ENCODE data around the gene SORT1.

SORT1 gene

DNA sequence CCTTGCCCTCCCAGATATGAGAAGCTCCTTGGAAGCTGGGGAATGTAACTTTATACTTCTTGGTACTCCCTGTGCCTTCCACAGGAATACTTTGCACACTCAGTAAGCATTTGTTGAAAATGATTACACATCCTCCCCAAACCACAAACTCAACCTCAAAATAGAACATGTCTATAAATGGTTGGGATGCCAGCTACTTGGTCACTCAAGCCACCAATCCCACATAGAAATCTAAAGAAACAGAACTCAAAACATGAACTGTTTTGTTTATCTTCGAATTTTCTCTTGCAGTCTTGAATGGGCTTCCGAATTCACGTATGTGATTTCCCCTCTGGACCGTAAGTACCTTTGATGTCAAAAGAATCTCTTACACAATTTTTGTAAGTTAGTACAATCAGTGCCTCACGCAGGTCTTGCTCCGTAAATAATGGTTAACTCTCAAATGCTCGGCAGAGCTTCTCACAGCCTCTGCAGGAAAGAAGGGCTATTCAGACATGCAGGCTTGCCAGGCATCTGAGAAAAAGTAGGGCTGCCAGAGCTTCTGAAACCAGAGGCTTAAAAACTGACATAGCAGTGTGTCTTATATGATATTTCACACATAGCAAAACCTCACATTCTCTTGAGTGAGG lies 26.9 kb downstream of the SORT1 start:
- TF ChIP-seq, protein P1, sequence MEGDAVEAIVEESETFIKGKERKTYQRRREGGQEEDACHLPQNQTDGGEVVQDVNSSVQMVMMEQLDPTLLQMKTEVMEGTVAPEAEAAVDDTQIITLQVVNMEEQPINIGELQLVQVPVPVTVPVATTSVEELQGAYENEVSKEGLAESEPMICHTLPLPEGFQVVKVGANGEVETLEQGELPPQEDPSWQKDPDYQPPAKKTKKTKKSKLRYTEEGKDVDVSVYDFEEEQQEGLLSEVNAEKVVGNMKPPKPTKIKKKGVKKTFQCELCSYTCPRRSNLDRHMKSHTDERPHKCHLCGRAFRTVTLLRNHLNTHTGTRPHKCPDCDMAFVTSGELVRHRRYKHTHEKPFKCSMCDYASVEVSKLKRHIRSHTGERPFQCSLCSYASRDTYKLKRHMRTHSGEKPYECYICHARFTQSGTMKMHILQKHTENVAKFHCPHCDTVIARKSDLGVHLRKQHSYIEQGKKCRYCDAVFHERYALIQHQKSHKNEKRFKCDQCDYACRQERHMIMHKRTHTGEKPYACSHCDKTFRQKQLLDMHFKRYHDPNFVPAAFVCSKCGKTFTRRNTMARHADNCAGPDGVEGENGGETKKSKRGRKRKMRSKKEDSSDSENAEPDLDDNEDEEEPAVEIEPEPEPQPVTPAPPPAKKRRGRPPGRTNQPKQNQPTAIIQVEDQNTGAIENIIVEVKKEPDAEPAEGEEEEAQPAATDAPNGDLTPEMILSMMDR (IDR thresholded peaks at IDR 0.05; ENCODE audit: control insufficient read depth, insufficient read depth, low read depth, low read length, missing control alignments), result no peak
- H3K4me3 ChIP-seq (ENCODE audit: control insufficient read depth, low read depth, low read length), result no peak overlapping the region
- peak; percentile 68 for DNase-seq (ENCODE audit: low read depth)

DNA sequence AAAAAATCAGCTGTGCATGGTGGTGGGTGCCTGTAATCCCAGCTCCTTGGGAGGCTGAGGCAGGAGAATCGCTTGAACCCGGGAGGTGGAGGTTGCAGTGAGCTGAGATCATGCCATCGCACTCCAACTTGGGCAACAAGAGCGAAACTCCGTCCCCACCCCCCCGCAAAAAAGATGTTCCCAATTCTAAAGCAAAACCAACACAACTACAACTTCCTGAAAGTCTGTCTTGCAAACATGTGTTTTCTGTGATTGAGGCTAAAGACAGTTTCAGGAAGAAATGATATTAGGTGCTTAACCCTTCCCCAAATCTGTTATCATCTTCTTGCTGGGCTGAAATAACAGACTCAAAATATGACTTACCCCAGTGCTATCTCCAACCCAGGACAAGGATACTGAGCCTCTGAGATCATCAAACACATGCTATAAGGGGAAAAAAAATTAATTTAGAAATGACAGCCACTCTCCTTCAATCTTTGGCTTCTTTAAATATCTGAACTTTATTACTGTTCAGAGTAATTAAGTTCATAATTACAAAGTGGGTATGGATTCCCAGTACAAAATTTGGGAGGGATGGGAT lies 28.5 kb downstream of the SORT1 start:
- TF ChIP-seq, protein P1 (IDR thresholded peaks at IDR 0.05; ENCODE audit: control insufficient read depth, insufficient read depth, low read depth, low read length, missing control alignments), result no peak
- no peak for DNase-seq (ENCODE audit: low read depth)
- H3K4me3 ChIP-seq (ENCODE audit: control insufficient read depth, low read depth, low read length), result no peak overlapping the region

DNA sequence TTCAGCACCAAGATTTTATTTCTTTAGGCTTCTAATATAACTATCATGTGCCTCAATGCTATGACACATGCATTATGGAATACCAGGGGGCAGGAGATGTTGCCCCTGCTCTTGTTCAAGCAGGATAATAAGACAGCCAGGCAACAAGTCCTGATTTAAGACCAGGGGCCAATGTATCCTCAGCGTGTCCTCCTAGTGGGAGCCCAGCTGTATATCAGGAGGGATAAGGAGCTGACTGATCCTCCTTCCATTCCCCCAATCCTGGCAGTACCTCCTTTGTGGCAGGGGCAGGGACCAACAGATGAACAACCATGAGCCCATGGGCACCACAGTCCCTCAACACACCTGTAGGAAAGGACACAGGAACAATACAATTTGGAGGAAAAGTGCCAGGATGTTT lies 29.3 kb downstream of the SORT1 start:
- H3K4me3 ChIP-seq (ENCODE audit: control insufficient read depth, low read depth, low read length), result no peak overlapping the region
- DNase-seq (ENCODE audit: low read depth), result no peak
- TF ChIP-seq, protein P1 (IDR thresholded peaks at IDR 0.05; ENCODE audit: control insufficient read depth, insufficient read depth, low read depth, low read length, missing control alignments), result peak; percentile 9

DNA sequence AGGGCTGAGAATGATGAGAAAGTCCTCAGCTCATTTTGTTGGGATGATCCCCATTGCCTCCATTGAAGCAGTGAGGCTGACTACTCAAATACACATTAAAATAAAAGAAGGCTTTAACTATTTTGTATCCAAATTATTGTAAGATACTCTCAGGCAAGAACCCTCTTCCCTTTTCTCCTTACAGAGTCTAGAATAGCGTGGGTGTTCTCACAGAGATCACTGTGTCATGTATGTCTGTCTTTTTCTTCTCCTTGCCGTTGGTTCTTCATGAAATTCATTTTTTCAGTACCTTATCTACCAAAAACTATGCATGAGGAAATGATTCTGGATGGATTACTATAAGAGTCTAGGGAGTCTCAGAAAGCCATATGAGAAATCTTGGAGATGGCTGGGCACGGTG lies 30.1 kb downstream of the SORT1 start:
- TF ChIP-seq, protein P1 (IDR thresholded peaks at IDR 0.05; ENCODE audit: control insufficient read depth, insufficient read depth, low read depth, low read length, missing control alignments), result no peak
- no peak for DNase-seq (ENCODE audit: low read depth)
- H3K4me3 ChIP-seq (ENCODE audit: control insufficient read depth, low read depth, low read length), result no peak overlapping the region

DNA sequence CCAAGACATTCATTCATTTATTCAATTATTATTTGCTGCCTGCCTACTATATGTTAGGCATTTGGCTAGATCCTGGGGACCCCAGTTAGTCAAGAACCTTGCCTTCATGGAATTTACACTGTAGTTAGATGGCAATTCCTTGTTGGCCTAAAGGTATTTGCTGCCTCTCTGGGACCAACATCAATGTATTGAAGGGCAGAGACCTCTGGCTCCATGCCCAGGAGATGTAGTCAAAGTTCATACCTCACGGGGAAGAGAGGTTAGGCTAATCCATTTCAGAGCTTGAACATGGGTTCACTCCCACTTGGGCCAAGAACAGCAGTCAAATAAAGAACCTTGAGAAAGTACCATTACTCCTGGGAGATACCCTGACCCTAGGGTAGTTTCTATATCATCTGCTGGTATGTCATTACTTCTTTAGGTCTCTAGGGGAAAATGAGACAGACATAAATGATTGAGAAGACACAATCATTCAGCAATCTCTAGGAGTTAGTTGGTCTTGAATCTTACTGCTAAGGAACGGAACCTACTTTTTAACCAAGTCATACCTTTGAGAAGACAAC lies 32.0 kb downstream of the SORT1 start:
- DNase-seq (ENCODE audit: low read depth), result no peak
- no peak overlapping the region for H3K4me3 ChIP-seq (ENCODE audit: control insufficient read depth, low read depth, low read length)
- TF ChIP-seq, protein P1 (IDR thresholded peaks at IDR 0.05; ENCODE audit: control insufficient read depth, insufficient read depth, low read depth, low read length, missing control alignments), result no peak

DNA sequence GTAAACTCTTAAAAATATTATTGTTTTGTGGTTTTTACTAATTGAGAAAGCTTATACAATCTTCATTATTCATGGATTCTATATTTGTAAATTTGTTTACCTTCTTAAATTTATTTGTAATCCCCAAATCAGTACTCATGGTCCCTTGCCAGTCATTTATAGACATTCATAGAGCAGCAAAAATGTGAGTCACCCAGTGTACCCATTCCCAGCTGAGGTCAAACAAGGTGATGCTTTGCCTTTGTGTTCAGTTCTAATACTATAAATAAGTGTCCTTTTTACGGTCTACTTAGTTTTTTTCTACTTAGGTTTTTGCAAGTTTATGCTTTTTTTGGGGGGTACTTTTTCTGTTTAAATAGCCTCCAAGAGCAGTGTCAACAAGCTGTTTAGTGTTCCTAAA lies 36.1 kb downstream of the SORT1 start:
- DNase-seq (ENCODE audit: low read depth), result peak; percentile 2
- TF ChIP-seq, protein P1 (IDR thresholded peaks at IDR 0.05; ENCODE audit: control insufficient read depth, insufficient read depth, low read depth, low read length, missing control alignments), result no peak
- H3K4me3 ChIP-seq (ENCODE audit: control insufficient read depth, low read depth, low read length), result no peak overlapping the region

Measured in AG09309 (cell line).